ENCODE results near the gene PSEN1. TPM values are rescaled to one million over a fixed set of nuclear protein-coding genes. Genes with fewer than 3 reads are reported as not detected.

PSEN1 gene
- total RNA-seq, 1 experiment from 2014 or later, result 49.9 TPM

DNA sequence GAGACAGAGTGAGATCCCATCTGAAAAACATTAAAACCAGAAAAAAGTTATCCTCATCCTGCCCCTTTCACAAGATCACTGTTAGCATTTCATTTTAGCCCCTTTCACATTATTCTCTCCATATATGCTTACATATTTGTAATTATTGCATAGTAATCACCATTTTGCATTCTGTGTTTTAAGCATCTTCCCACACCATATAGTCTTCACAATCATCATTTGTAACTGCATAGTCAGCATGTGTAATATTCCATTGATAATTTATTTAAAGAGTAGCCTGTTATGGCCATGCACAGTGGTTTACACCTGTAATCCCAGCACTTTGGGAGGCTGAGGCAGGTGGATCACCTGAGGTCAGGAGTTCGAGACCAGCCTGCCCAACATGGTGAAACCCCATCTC is 112.8 kb downstream of the PSEN1 start:
- H3K27me3 Mint-ChIP-seq (ENCODE audit: low read depth), result no peaks in the 10 kb centered on the region; the same call in 1 of the 2 replicates
- no peak overlapping the region for H3K23ac ChIP-seq (ENCODE audit: insufficient read length, low read depth, low read length)
- no peak overlapping the region for H2BK15ac ChIP-seq (ENCODE audit: low read depth, low read length)
- H4K20me1 ChIP-seq (ENCODE audit: control insufficient read depth, insufficient read depth, insufficient read length), result no peaks in the 10 kb centered on the region
- no peak overlapping the region for H2BK20ac ChIP-seq (ENCODE audit: low read depth, low read length, poor library complexity, severe bottlenecking)
- no peak overlapping the region for H2AFZ ChIP-seq (ENCODE audit: low read length)
- no peak overlapping the region; a peak in 1 of 7 replicates for H3K27ac Mint-ChIP-seq
- H2BK12ac ChIP-seq (ENCODE audit: insufficient read length, low read depth, low read length), result no peak overlapping the region
- no peak overlapping the region for H3K9ac ChIP-seq (ENCODE audit: extremely low read depth, insufficient read length, low read length)
- TF ChIP-seq, protein P1, sequence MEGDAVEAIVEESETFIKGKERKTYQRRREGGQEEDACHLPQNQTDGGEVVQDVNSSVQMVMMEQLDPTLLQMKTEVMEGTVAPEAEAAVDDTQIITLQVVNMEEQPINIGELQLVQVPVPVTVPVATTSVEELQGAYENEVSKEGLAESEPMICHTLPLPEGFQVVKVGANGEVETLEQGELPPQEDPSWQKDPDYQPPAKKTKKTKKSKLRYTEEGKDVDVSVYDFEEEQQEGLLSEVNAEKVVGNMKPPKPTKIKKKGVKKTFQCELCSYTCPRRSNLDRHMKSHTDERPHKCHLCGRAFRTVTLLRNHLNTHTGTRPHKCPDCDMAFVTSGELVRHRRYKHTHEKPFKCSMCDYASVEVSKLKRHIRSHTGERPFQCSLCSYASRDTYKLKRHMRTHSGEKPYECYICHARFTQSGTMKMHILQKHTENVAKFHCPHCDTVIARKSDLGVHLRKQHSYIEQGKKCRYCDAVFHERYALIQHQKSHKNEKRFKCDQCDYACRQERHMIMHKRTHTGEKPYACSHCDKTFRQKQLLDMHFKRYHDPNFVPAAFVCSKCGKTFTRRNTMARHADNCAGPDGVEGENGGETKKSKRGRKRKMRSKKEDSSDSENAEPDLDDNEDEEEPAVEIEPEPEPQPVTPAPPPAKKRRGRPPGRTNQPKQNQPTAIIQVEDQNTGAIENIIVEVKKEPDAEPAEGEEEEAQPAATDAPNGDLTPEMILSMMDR (conservative IDR thresholded peaks at IDR 0.05), result no peak
- H2BK120ac ChIP-seq (ENCODE audit: low read depth, low read length, poor library complexity, severe bottlenecking), result no peak overlapping the region
- no peak overlapping the region for H4K91ac ChIP-seq (ENCODE audit: insufficient read length, low read depth, low read length)
- H3K27ac ChIP-seq (ENCODE audit: insufficient read length, low read depth, low read length), result no peak overlapping the region
- H3K4ac ChIP-seq (ENCODE audit: low read depth, low read length), result no peak overlapping the region
- H3K23me2 ChIP-seq (ENCODE audit: insufficient read length, low read depth, low read length, poor library complexity, severe bottlenecking), result no peaks in the 10 kb centered on the region
- no peak overlapping the region for H3K14ac ChIP-seq (ENCODE audit: insufficient read depth, low read length)
- WGBS (ENCODE audit: extremely low coverage, insufficient read length, low lambda C conversion rate), result no CpG with 5 or more reads among the region's 1 CpG
- H3K27me3 ChIP-seq (ENCODE audit: insufficient read depth, low read length), result no peaks in the 10 kb centered on the region
- DNase-seq, result no peak
- peaks cover 0 to 7% (median 3%) of the 10 kb centered on the region in 3 experiments; a peak in 3 of 7 replicates for H3K36me3 Mint-ChIP-seq (ENCODE audit: insufficient read depth in 1 of 3, low read depth in 3 of 3)
- H4K8ac ChIP-seq (replicated peaks; ENCODE audit: insufficient read length, low read depth, low read length), result no peak overlapping the region
- H3K9me3 Mint-ChIP-seq, result no peaks in the 10 kb centered on the region; a peak in 1 of 5 replicates
- H3K4me2 ChIP-seq (ENCODE audit: insufficient read depth, insufficient read length, low read length), result no peak overlapping the region
- no peak overlapping the region for H3K4me3 Mint-ChIP-seq
- no peak overlapping the region for H2BK5ac ChIP-seq (ENCODE audit: insufficient read length, low read length)
- H3K18ac ChIP-seq (ENCODE audit: insufficient read length, low read depth, low read length), result no peak overlapping the region
- H3K9me3 ChIP-seq (ENCODE audit: control insufficient read depth, low read depth, low read length), result no peaks in the 10 kb centered on the region
- no peaks in the 10 kb centered on the region for H3K79me1 ChIP-seq (ENCODE audit: insufficient read depth, low read depth, low read length, poor library complexity, severe bottlenecking)
- H3K79me2 ChIP-seq (ENCODE audit: insufficient read depth, low read length), result no peaks in the 10 kb centered on the region
- no peak overlapping the region for H3T11ph ChIP-seq (ENCODE audit: low read length)
- H4K5ac ChIP-seq (ENCODE audit: insufficient read length, low read depth, low read length), result no peak overlapping the region
- no peak overlapping the region for H2AK5ac ChIP-seq (ENCODE audit: insufficient read length, low read length)
- H3K4me1 ChIP-seq (ENCODE audit: insufficient read depth, low read length), result no peaks in the 10 kb centered on the region
- no peak overlapping the region for H3K56ac ChIP-seq (ENCODE audit: insufficient read length, low read depth, low read length)
- H3K4me1 Mint-ChIP-seq, result 0 out of 4 replicates have a peak, but pooled peaks cover 0 to 4% of the 10 kb centered on the region in 2 experiments
